ENCODE measurements around the gene KIF14.
"Not testable (repeated sequence)": the region's sequence is repeated elsewhere in the genome, so short reads cannot be mapped to it uniquely, and the experiment has no call there.

Gene KIF14

GRCh38 chr1:200558866-200559459, 61.6 kb downstream of the KIF14 start:
- Histone ChIP-seq H3K36me3 (replicated peaks) (no peaks in the 10 kb centered on the region), H3K27me3 (replicated peaks) (no peaks in the 10 kb centered on the region), H3K27ac (no peak overlapping the region), H3K4me3 (ENCODE audit: low read depth, low read length) (no peak overlapping the region)
- in situ Hi-C loops (cut with HindIII; ENCODE audit: low pct_ligation_motif_present, low sequenced_read_pairs), result no loop called here
- peak; percentile 69 for TF ChIP-seq CTCF (IDR thresholded peaks at IDR 0.05; ENCODE audit: low read depth, low read length, missing control alignments)
- DNase-seq, result peak; percentile 61

- TF ChIP-seq CTCF (IDR thresholded peaks at IDR 0.05; ENCODE audit: low read depth, low read length, missing control alignments), result peak; percentile 50
- Histone ChIP-seq H3K36me3 (replicated peaks) (no peaks in the 10 kb centered on the region), H3K4me3 (ENCODE audit: low read depth, low read length) (no peak overlapping the region), H3K27ac (no peak overlapping the region), H3K27me3 (replicated peaks) (no peaks in the 10 kb centered on the region)
- DNase-seq, result no peak
- in situ Hi-C loops (cut with HindIII; ENCODE audit: low pct_ligation_motif_present, low sequenced_read_pairs), result no loop called here
Measured at GRCh38 chr1:200556002-200556401, 64.5 kb downstream of the KIF14 start.

- H3K4me3 ChIP-seq (ENCODE audit: low read depth, low read length); DNase-seq; in situ Hi-C loops (cut with HindIII; ENCODE audit: low pct_ligation_motif_present, low sequenced_read_pairs); H3K27me3 ChIP-seq (replicated peaks); H3K27ac ChIP-seq; H3K36me3 ChIP-seq (replicated peaks): not testable (repeated sequence)
Measured at GRCh38 chr1:200552737-200553136, 67.8 kb downstream of the KIF14 start.

- DNase-seq, result no peak
Measured at GRCh38 chr1:200550367-200550766, 70.2 kb downstream of the KIF14 start.

GRCh38 chr1:200547386-200547785, 73.2 kb downstream of the KIF14 start:
- Histone ChIP-seq H3K27me3 (replicated peaks) (no peaks in the 10 kb centered on the region), H3K27ac (no peak overlapping the region), H3K4me3 (ENCODE audit: low read depth, low read length) (no peak overlapping the region), H3K36me3 (replicated peaks) (no peaks in the 10 kb centered on the region)
- TF ChIP-seq CTCF (IDR thresholded peaks at IDR 0.05; ENCODE audit: low read depth, low read length, missing control alignments), result no peak
- no peak for DNase-seq
- in situ Hi-C loops (cut with HindIII; ENCODE audit: low pct_ligation_motif_present, low sequenced_read_pairs), result no loop called here

More at GRCh38 chr1:200550367-200550766, 70.2 kb downstream of the KIF14 start:
- no peaks in the 10 kb centered on the region for H3K27me3 ChIP-seq (replicated peaks)
- no peaks in the 10 kb centered on the region for H3K36me3 ChIP-seq (replicated peaks)
- no peak overlapping the region for H3K4me3 ChIP-seq (ENCODE audit: low read depth, low read length)
- TF ChIP-seq CTCF (IDR thresholded peaks at IDR 0.05; ENCODE audit: low read depth, low read length, missing control alignments), result no peak
- no peak overlapping the region for H3K27ac ChIP-seq
- in situ Hi-C loops (cut with HindIII; ENCODE audit: low pct_ligation_motif_present, low sequenced_read_pairs), result no loop called here

GRCh38 chr1:200546577-200546976, 74.0 kb downstream of the KIF14 start:
- in situ Hi-C loops (cut with HindIII; ENCODE audit: low pct_ligation_motif_present, low sequenced_read_pairs), result no loop called here

More at GRCh38 chr1:200546577-200546976, 74.0 kb downstream of the KIF14 start:
- DNase-seq, result no peak
- Histone ChIP-seq H3K27ac (no peak overlapping the region), H3K27me3 (replicated peaks) (no peaks in the 10 kb centered on the region), H3K4me3 (ENCODE audit: low read depth, low read length) (no peak overlapping the region), H3K36me3 (replicated peaks) (no peaks in the 10 kb centered on the region)
- TF ChIP-seq CTCF (IDR thresholded peaks at IDR 0.05; ENCODE audit: low read depth, low read length, missing control alignments), result no peak
